NCI-H2171 treated with DMSO at 0.1 percent for 48 hours (cell line): ENCODE data around the gene MADCAM1.
"Not testable (repeated sequence)": the region's sequence is repeated elsewhere in the genome, so short reads cannot be mapped to it uniquely, and the experiment has no call there.

Experiments used
- DNase-seq: peaks from one replicate; lab custom pipeline; 2025; lab: John Stamatoyannopoulos, UW

MADCAM1 gene

GRCh38 chr19:465056-465816, 31.1 kb upstream of the MADCAM1 start:
- DNase-seq = no peak

- DNase-seq = no peak
These were observed 28.7 kb upstream of the MADCAM1 start for GRCh38 chr19:467554-467953.

DNA sequence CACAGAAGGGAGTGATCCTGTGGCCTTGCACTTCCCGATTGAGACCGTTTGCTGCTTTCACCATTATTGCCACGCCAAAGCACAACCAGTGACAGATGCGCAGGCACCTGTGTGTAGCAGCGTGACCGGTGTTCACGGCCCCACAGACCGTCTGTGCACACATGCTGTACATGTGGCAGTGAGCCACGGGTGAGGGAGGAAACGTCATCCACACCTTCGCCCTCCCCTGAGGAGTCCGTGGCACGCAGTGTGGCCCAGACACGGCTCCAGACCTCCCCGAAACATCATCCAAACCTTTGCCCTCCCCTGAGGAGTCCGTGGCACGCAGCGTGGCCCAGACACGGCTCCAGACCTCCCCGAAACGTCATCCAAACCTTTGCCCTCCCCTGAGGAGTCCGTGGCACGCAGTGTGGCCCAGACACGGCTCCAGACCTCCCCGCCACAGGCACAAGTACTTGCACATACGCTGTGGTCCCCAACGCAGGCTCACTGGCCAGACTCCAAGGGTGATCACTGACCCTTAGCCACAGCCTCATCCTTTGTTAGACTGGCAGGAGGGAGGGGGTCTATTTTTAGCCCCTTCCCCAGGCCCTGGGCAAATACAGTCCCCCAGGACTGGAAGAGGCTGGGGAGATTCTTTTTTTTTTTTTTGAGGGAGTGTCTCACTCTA, 27.6 kb upstream of the MADCAM1 start:
- no peak for DNase-seq

DNA sequence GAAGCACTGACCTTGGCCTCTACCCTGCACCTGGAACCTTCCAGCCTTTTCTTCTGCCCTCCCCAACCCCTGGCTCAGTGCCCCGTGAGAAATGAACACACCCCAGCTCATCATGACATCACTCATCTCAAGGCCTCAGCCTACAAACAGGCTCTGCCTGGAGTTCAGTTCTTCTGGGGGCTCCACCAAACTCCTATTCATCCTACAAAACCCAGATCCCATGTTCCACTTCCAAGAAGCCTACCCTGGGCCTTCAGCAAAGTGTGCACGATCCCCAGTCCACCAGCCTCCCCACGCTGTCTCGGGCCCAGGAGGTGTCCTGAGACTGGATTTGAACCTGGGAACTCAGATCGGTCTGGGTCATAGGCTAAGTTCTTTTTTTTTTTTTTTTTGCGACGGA, 26.5 kb upstream of the MADCAM1 start:
- DNase-seq = no peak

GRCh38 chr19:470701-471100, 25.6 kb upstream of the MADCAM1 start:
- DNase-seq = no peak

- DNase-seq = no peak
These were observed 24.1 kb upstream of the MADCAM1 start for GRCh38 chr19:472005-472858.

- no peak for DNase-seq
These were observed 21.9 kb upstream of the MADCAM1 start for GRCh38 chr19:474126-475078.

- DNase-seq = no peak
These were observed 20.9 kb upstream of the MADCAM1 start for GRCh38 chr19:475360-475759.

DNA sequence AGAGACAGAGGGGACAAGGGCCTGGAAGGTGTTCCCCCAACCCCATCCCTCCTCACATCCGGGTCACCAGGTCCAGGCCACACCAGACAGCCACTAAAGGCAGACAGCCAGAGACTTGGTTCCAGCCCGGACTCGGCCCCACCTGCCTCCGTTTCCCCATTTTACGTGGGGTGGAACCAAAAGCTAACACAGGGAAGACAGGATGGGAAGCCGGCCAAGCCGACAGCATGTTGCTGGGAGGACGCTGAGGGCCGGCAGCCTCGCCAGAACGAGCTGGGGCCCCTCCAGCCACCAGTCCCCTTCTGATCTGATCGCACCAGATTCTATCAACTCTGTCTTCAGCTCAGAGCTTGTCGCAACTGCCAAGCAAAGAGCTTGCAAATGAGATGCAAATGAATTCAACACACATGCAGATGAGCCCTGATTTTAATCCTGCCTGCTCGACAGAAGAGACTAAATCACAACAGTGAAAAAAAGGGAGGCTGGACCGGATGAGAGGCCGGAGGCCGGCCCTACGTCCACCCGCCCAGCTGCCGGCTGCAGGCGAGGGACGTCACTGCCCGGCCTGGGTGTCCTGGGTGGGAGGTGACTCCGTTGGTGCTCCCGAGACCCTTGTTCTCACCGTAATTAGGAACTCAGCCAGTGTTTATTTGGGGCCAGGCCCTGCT, 17.9 kb upstream of the MADCAM1 start:
- DNase-seq = no peak

- no peak for DNase-seq
These were observed 17.3 kb upstream of the MADCAM1 start for GRCh38 chr19:478976-479375.

GRCh38 chr19:480016-480855, 16.1 kb upstream of the MADCAM1 start:
- no peak for DNase-seq

GRCh38 chr19:481100-481499, 15.2 kb upstream of the MADCAM1 start:
- not testable (repeated sequence) for DNase-seq

DNA sequence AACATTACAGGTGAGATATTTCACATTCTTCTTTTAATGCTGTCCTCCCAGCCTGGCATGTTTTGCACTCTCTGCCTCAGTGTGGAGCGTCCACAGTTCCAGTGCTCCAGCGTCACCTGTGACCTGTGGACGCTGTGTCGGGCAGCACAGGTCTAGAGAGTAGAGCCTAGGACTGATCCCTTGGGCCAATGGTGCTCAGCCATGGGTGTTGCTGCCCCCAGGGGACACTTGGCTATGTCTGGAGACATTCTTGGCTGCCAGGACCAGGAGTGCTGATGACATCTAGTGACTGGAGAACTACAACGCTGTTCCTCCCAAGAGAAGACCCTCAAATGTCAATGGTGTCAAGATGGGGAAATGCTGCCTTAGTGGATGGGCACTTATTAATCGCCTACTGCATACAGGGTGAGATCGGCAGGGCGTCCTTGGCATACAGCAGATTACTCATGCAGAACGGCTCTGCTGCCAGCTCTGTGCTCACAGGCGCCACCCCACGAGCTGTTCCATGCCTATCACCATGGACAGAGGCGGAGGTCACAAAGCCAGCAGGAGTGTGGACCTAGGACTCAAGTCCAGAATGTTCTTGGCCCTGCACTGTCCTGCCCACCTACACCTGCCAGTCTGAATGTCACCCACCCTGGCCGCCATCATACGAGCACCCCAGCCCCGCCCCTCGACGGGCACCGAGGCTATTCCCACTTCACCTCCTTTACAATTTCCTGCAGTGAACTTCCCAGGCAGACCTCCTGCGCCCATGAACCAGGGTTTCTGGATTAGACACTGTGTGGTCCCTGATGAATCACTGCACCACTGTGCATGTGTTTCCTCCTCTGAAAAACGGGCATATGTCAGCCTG, 13.9 kb upstream of the MADCAM1 start:
- DNase-seq = no peak

- no peak for DNase-seq
These were observed 12.8 kb upstream of the MADCAM1 start for GRCh38 chr19:483332-484072.

GRCh38 chr19:484494-484893, 11.8 kb upstream of the MADCAM1 start:
- no peak for DNase-seq

DNA sequence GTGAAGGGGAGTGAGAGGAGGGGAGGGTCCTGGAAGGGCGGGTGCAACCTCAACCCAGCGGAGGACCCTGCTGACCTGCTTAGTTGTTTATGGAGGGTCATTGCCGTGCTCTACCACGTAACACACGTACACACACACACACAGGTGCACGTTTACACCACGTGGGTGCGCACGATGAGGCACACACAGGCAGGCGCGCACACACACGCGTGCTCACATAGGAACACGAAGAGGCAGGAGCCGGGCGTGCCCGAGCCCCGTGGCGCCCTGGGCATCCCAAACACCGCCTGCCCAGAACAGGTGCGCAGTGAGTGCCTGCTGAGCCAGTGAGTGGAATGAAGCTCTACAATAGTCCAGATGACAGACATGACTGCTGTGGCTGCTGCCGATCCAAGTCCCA, 11.2 kb upstream of the MADCAM1 start:
- peak; percentile 92 for DNase-seq

DNA sequence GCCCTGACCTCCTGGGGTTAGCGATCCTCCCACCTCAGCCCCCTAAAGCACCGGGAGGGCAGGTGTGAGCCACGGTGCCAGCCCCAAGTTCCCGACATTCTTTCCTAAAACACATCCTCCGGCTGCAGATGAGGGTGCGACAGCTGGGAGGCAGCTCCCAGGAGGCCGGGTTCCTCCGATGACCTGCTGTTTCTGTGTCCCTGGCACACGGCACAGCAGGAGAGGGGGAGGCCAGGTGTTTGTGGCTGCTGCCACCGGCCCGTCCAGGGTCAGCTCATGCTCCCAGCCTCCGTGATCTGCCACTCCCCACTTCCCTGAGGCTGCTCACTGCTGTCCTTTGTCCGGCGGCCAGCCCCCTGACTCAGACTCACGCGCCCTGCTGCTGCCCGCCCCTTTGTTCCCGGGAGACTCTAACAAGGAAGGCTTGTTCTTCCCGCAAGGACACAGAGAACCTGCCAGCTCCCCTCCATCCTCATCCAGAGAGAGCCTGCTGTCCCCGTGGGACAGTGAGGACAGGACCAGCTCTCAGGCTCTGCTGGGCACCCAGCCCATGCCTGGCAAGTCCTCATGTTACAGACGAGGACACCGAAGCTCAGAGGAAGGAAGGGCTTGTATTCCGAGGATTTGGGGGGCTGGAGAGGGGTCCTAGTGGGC, 10.6 kb upstream of the MADCAM1 start:
- DNase-seq = peak; percentile 92
